Measurements from ENCODE around the gene PRKCA.

DNA sequence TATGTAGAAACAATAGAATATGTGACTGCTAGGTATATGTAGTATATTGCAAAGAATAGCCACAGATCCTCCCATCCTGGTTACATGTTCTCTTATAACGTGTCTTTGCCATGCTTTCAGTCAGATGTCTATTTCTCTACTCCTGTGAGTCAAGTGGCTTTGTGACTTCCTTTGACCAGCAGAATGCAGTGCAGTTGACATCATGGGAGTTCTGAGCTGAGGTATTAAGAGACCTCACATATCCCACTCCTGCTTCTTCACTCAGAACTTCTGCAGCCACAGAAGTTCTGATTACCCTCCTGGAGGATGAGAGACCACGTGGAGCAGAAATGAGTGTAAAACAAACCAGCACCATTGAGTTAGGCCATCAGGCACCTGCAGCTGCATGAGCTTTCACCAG is 222.5 kb downstream of the PRKCA start:
- TF ChIP-seq, protein P1, sequence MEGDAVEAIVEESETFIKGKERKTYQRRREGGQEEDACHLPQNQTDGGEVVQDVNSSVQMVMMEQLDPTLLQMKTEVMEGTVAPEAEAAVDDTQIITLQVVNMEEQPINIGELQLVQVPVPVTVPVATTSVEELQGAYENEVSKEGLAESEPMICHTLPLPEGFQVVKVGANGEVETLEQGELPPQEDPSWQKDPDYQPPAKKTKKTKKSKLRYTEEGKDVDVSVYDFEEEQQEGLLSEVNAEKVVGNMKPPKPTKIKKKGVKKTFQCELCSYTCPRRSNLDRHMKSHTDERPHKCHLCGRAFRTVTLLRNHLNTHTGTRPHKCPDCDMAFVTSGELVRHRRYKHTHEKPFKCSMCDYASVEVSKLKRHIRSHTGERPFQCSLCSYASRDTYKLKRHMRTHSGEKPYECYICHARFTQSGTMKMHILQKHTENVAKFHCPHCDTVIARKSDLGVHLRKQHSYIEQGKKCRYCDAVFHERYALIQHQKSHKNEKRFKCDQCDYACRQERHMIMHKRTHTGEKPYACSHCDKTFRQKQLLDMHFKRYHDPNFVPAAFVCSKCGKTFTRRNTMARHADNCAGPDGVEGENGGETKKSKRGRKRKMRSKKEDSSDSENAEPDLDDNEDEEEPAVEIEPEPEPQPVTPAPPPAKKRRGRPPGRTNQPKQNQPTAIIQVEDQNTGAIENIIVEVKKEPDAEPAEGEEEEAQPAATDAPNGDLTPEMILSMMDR (IDR thresholded peaks at IDR 0.05; ENCODE audit: low read depth, low read length), result no peak
- TF ChIP-seq EZH2phosphoT487 (IDR thresholded peaks at IDR 0.05; ENCODE audit: low read depth), result no peak
